Measurements from ENCODE around the gene ZNF22.

DNA sequence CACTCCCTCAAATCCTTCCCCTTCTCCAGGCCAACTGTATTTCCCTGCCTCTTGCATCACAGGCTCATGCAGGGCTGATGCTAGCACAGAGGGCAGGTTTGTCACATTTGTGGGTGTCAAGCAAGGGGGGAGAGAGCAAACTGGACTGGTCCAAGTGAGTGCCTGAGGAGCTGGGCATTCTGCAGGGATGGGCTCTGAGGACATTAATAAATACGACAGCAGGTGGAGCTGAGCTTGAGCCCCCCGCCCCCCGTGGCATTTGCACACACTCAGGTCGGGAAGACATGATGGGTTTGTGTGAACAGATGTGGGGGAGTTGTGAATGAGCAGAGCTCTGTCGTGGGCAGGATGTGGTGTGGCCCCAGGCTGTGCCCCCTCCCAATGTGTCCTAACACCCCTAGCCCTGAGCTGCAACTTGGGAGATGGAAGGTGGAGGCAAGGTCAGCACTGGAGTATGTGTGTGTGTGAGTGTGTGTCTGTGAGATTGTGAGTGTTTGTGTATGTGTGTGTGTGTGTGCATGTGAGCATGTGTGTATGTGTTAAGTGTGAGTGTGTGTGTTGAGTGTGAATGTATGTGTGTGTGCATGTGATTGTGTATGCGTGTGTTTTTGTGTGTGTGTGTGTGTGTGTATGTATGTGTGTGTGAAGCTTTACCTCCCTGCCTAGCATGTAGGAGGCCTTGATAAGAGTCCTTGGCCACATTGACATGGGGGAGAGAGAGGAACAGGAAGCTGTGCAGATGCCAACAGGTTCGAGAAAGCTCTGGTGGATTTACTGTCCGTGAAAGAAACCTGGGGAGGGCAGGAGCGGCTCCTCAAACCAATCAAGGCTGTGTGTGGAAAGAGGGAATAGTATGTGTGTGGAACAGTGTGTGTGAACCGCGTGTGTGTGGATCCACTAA, 32.0 kb upstream of the ZNF22 start:
- TF ChIP-seq CTCF (IDR thresholded peaks at IDR 0.05; ENCODE audit: poor library complexity): no peak
- TF ChIP-seq EZH2 (IDR thresholded peaks at IDR 0.05; ENCODE audit: borderline replicate concordance): no peak

Measured in hepatocyte (in vitro differentiated cells).